HCT116 (cell line): ENCODE results near the gene FRMPD4. TPM values are rescaled to one million over a fixed set of nuclear protein-coding genes. Genes with fewer than 3 reads are reported as not detected.

Experiments used
- ATAC-seq: fragments of 200-7000 bp; cut with Tn5 transposase; 2 replicates; pipeline ENCODE4 v1.9.1; 2020; ENCODE audit warnings: mild to moderate bottlenecking, moderate library complexity
- BruUV-seq: library from RNA; stranded (reverse); fragments of 400-500 nt; replicated peaks from 2 replicates; lab custom pipeline; 2021; lab: Mats Ljungman, UMichigan
- CTCF ChIA-PET: fragments of 300-600 bp; sonication (Branson Sonifier 250); formaldehyde crosslinking; loops from one replicate; lab custom pipeline; 2021; ENCODE audit warnings: antibody characterized with exemption; lab: Charles Lee
- POLR2A ChIA-PET: fragments of 300-600, 350-600 bp; sonication (Branson Sonifier 250); formaldehyde crosslinking; loops from one replicate; lab custom pipeline; 2021; ENCODE audit warnings: antibody characterized with exemption; lab: Charles Lee
- RAD21 ChIA-PET, 2 experiments: fragments of 300-600 bp; sonication (Branson Sonifier 250); formaldehyde crosslinking; loops; one replicate each; lab custom pipeline; 2023; ENCODE audit warnings: low total read pairs in 2 of 2; ENCODE audit not compliant: uncharacterized antibody in 2 of 2, unreplicated experiment in 2 of 2, low non-redundant PET in 1 of 2; lab: Charles Lee
- DNase-seq: peaks from one replicate; pipeline ENCODE4 v3.0.0-alpha.2; 2010; ENCODE audit warnings: low read depth, low spot score
- H2AFZ ChIP-seq: fragments of 200-600 bp; shearing (Covaris generic), sonication (generic); 2 replicates; pipeline ENCODE4 v1.6.1; 2017; ENCODE audit warnings: low read depth, mixed run types, mixed read lengths, antibody characterized with exemption, low read length; ENCODE audit not compliant: poor library complexity, severe bottlenecking
- H3K27ac ChIP-seq: 2 replicates; pipeline ENCODE4 v1.5.1; 2012; ENCODE audit warnings: low read depth, low read length
- H3K27me3 ChIP-seq: fragments of 200-600 bp; sonication (generic); 2 replicates; pipeline ENCODE4 v1.6.1; 2016; ENCODE audit warnings: mixed run types, low read length, mixed read lengths; ENCODE audit not compliant: insufficient read depth
- H3K36me3 ChIP-seq, 2 experiments: fragments of 200-500 bp in 1 of 2; fragments of 200-600 bp in 1 of 2; sonication (Bioruptor generic) in 1 of 2; sonication (generic) in 1 of 2; 2 replicates each; pipeline versions ENCODE4 v1.5.1 to v1.6.1; 2014 to 2016; ENCODE audit warnings: low read length in 2 of 2, inconsistent platforms in 1 of 2, mixed read lengths in 1 of 2, mixed run types in 1 of 2; ENCODE audit not compliant: insufficient read depth in 2 of 2, control insufficient read depth in 1 of 2
- H3K4me1 ChIP-seq, 2 experiments: fragments of 200-600 bp in 1 of 2; sonication (generic) in 1 of 2; 2 replicates each; pipeline versions ENCODE4 v1.5.1 to v1.6.1; 2012 to 2017; ENCODE audit warnings: low read length in 2 of 2, inconsistent platforms in 1 of 2, mild to moderate bottlenecking in 1 of 2, mixed read lengths in 1 of 2, mixed run types in 1 of 2, moderate library complexity in 1 of 2; ENCODE audit not compliant: insufficient read depth in 2 of 2, control insufficient read depth in 1 of 2
- H3K4me2 ChIP-seq: fragments of 200-600 bp; sonication (generic); 2 replicates; pipeline ENCODE4 v1.6.1; 2017; ENCODE audit warnings: mixed run types, low read length, mixed read lengths
- H3K4me3 ChIP-seq, 2 experiments: fragments of 200-600 bp in 1 of 2; sonication (generic) in 1 of 2; replicated peaks in 1 of 2; 2 replicates each; pipeline ENCODE4 v1.5.1; 2011 to 2016; ENCODE audit warnings: low read length in 2 of 2, control low read depth in 1 of 2, low read depth in 1 of 2, mild to moderate bottlenecking in 1 of 2, mixed read lengths in 1 of 2, mixed run types in 1 of 2
- H3K79me2 ChIP-seq: fragments of 200-600 bp; sonication (generic); 2 replicates; pipeline ENCODE4 v1.6.1; 2017; ENCODE audit warnings: mild to moderate bottlenecking, mixed run types, low read length, moderate library complexity, mixed read lengths; ENCODE audit not compliant: insufficient read depth
- H3K9ac ChIP-seq: fragments of 200-600 bp; sonication (generic); 2 replicates; pipeline ENCODE4 v1.6.1; 2016; ENCODE audit warnings: low read length, mixed read lengths
- H3K9me2 ChIP-seq: fragments of 200-600 bp; sonication (generic), shearing (Covaris generic); 2 replicates; pipeline ENCODE4 v1.6.1; 2017; ENCODE audit warnings: mixed run types, mild to moderate bottlenecking, moderate library complexity; ENCODE audit not compliant: insufficient read depth
- H3K9me3 ChIP-seq, 2 experiments: fragments of 200-500 bp in 1 of 2; fragments of 200-600 bp in 1 of 2; sonication (Bioruptor generic) in 1 of 2; sonication (generic) in 1 of 2; 2 replicates each; pipeline ENCODE4 v1.6.1; 2014 to 2017; ENCODE audit warnings: low read length in 2 of 2, mixed read lengths in 2 of 2, inconsistent platforms in 1 of 2, low read depth in 1 of 2, mild to moderate bottlenecking in 1 of 2, mixed run types in 1 of 2, moderate library complexity in 1 of 2; ENCODE audit not compliant: control insufficient read depth in 1 of 2, insufficient read depth in 1 of 2
- H4K20me1 ChIP-seq: fragments of 200-600 bp; sonication (generic), shearing (Covaris generic); 2 replicates; pipeline ENCODE4 v1.6.1; 2017; ENCODE audit warnings: mixed run types, mild to moderate bottlenecking, moderate library complexity; ENCODE audit not compliant: insufficient read depth
- CBX3 ChIP-seq: IDR thresholded peaks from 2 replicates; pipeline ENCODE4 v1.6.1; 2012; ENCODE audit warnings: low read depth
- ELF1 ChIP-seq: IDR thresholded peaks from 2 replicates; pipeline ENCODE4 v1.6.1; 2012; ENCODE audit warnings: low read depth, borderline replicate concordance
- EZH2 ChIP-seq: fragments of 200-600 bp; sonication (generic); IDR thresholded peaks from 2 replicates; pipeline ENCODE4 v1.6.1; 2017; ENCODE audit warnings: antibody characterized with exemption, mixed run types
- EZH2phosphoT487 ChIP-seq: fragments of 200-600 bp; IDR thresholded peaks from 2 replicates; pipeline ENCODE4 v1.6.1; 2018; ENCODE audit warnings: antibody characterized with exemption, borderline replicate concordance
- FOSL1 ChIP-seq: IDR thresholded peaks from 2 replicates; pipeline ENCODE4 v1.6.1; 2012; ENCODE audit warnings: low read depth
- JUND ChIP-seq: IDR thresholded peaks from 2 replicates; pipeline ENCODE4 v1.6.1; 2012
- MAX ChIP-seq: IDR thresholded peaks from 2 replicates; pipeline ENCODE4 v1.6.1; 2012
- REST ChIP-seq: IDR thresholded peaks from 2 replicates; pipeline ENCODE4 v1.6.1; 2012; ENCODE audit warnings: low read depth
- SIN3A ChIP-seq: IDR thresholded peaks from 2 replicates; pipeline ENCODE4 v1.6.1; 2012; ENCODE audit warnings: low read depth
- SP1 ChIP-seq: IDR thresholded peaks from 2 replicates; pipeline ENCODE4 v1.6.1; 2012; ENCODE audit warnings: low read depth
- SRF ChIP-seq: IDR thresholded peaks from 2 replicates; pipeline ENCODE4 v1.6.1; 2012; ENCODE audit warnings: low read depth
- YY1 ChIP-seq: IDR thresholded peaks from 2 replicates; pipeline ENCODE4 v1.6.1; 2011; ENCODE audit warnings: low read length, low read depth, moderate library complexity, mild to moderate bottlenecking; ENCODE audit not compliant: insufficient replicate concordance; ENCODE audit errors: extremely low read depth
- ZFX ChIP-seq: fragments of 450-650 bp; IDR thresholded peaks from 2 replicates; pipeline ENCODE4 v1.6.1; 2017
- ZNF274 ChIP-seq: fragments of 200-500 bp; sonication (Bioruptor generic); IDR thresholded peaks from 2 replicates; pipeline ENCODE4 v1.6.1; 2014; ENCODE audit warnings: mild to moderate bottlenecking, low read depth, low read length, inconsistent platforms
- intact Hi-C: fragments of 100-400 bp; cut with micrococcal nuclease; formaldehyde crosslinking; loops from 2 replicates; pipeline ENCODE4 v1.10.0; 2022
- total RNA-seq: library from RNA; stranded (reverse); gene quantifications from one replicate; pipeline ENCODE4 v1.2.1, GENCODE V29; 2021; ENCODE audit not compliant: unreplicated experiment
- TF ChIP-seq, protein P1 (sequence below): IDR thresholded peaks from 2 replicates; pipeline ENCODE4 v1.6.1; 2012

The FRMPD4 gene
- total RNA-seq, 1 experiment from 2014 or later: not detected

DNA sequence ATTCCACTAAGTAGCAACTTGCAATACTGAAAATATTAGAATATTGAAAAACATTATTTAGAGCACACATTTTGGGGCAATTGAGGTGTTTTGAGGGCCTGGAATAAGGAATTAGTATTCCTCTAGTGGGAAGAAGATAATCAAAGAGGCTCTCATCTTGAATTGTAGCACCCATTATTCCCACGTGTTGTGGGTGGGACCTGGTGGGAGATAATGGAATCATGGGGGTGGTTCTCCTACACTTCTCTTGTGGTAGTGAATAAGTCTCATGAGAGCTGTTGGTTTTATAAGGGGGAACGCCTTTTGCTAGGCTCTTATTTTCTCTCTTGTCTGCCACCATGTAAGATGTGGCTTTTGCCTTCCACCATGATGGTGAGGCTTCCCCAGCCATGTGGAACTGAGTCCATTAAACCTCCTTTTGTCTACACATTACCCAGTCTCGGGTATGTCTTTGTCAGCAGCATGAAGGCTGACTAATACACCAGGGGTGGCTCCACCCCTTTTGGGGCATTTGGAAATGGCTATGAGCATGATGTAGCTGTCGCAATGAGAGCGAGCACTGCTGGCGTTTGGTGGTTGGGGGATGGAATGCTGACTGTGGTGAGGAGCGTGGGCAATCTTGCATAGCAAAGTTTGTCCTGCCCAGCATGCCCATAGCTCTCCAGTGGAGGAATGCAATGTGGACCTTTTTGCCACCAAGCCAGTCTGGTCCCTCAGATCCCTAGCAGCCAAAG lies 308.2 kb downstream of the FRMPD4 start:
- Histone ChIP-seq H3K27me3 (no peaks in the 10 kb centered on the region), H3K9ac (no peak overlapping the region), H3K9me3 (no peaks in the 10 kb centered on the region), H3K4me3 (no peak overlapping the region), H4K20me1 (no peaks in the 10 kb centered on the region), H3K27ac (no peak overlapping the region), H3K36me3 (no peaks in the 10 kb centered on the region), H2AFZ (no peak overlapping the region), H3K79me2 (no peaks in the 10 kb centered on the region), H3K4me1 (no peaks in the 10 kb centered on the region), H3K4me2 (no peak overlapping the region), H3K9me2 (no peaks in the 10 kb centered on the region)
- ATAC-seq (no peak), DNase-seq (no peak)
- CTCF ChIA-PET: no interaction called here
- intact Hi-C loops: no loop called here
- POLR2A ChIA-PET: no interaction called here
- TF ChIP-seq ELF1: no peak
- TF ChIP-seq YY1: no peak
- TF ChIP-seq FOSL1: no peak
- TF ChIP-seq SP1: no peak
- no peak for TF ChIP-seq ZFX
- TF ChIP-seq MAX: no peak
- TF ChIP-seq JUND: no peak
- no peak for TF ChIP-seq CBX3
- TF ChIP-seq, protein P1, sequence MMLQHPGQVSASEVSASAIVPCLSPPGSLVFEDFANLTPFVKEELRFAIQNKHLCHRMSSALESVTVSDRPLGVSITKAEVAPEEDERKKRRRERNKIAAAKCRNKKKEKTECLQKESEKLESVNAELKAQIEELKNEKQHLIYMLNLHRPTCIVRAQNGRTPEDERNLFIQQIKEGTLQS: no peak
- no peak for TF ChIP-seq EZH2
- TF ChIP-seq SRF: no peak
- TF ChIP-seq REST: no peak
- no peak for TF ChIP-seq EZH2phosphoT487
- no peak for TF ChIP-seq ZNF274
- TF ChIP-seq SIN3A: no peak
- no TSS peak for BruUV-seq
- RAD21 ChIA-PET: no interaction called here
